ENCODE measurements around the gene TMEM191C. TPM values are rescaled to one million over a fixed set of nuclear protein-coding genes. Genes with fewer than 3 reads are reported as not detected.
A peak's percentile ranks its signal among the peaks of the same experiment; 100 is the strongest.
"Not testable (repeated sequence)": the region's sequence is repeated elsewhere in the genome, so short reads cannot be mapped to it uniquely, and the experiment has no call there.

The TMEM191C gene
- total RNA-seq, 1 donor from 2014 or later = not detected

GRCh38 chr22:21492271-21492670 is 25.1 kb downstream of the TMEM191C start:
- not testable (repeated sequence) for H2AFZ ChIP-seq (replicated peaks); H3F3A ChIP-seq (ENCODE audit: low read depth); H3K27me3 Mint-ChIP-seq (ENCODE audit: insufficient read depth, low read depth); H4K20me1 ChIP-seq (ENCODE audit: low read depth); H3K4me1 ChIP-seq; H3K4me2 ChIP-seq; H3K9me3 ChIP-seq (ENCODE audit: low read depth); H3K9me3 Mint-ChIP-seq; H3K4me3 Mint-ChIP-seq; H3K36me3 ChIP-seq; H3K4me3 ChIP-seq; DNase-seq (ENCODE audit: low spot score); H3K4me1 Mint-ChIP-seq; H3K9ac ChIP-seq; H3K36me3 Mint-ChIP-seq; H3K79me2 ChIP-seq (ENCODE audit: low read depth); H3K27me3 ChIP-seq; H3K27ac ChIP-seq; H3K27ac Mint-ChIP-seq

- H3K4me1 Mint-ChIP-seq; H3K4me3 Mint-ChIP-seq; H3K79me2 ChIP-seq (ENCODE audit: low read depth); H3K27ac ChIP-seq; H3K36me3 ChIP-seq; H3K9me3 Mint-ChIP-seq; H3K9ac ChIP-seq; H3K9me3 ChIP-seq (ENCODE audit: low read depth); H3K4me2 ChIP-seq; H3K27ac Mint-ChIP-seq; H4K20me1 ChIP-seq (ENCODE audit: low read depth); H3K4me3 ChIP-seq; H3K27me3 Mint-ChIP-seq (ENCODE audit: insufficient read depth, low read depth); DNase-seq (ENCODE audit: low spot score); H3K27me3 ChIP-seq; H2AFZ ChIP-seq (replicated peaks); H3K36me3 Mint-ChIP-seq; H3F3A ChIP-seq (ENCODE audit: low read depth); H3K4me1 ChIP-seq: not testable (repeated sequence)
Observed at GRCh38 chr22:21493789-21494782, 26.9 kb downstream of the TMEM191C start.

- not testable (repeated sequence) for H3K4me1 ChIP-seq; H3K27ac Mint-ChIP-seq; H3K9ac ChIP-seq; H4K20me1 ChIP-seq (ENCODE audit: low read depth); H3K9me3 Mint-ChIP-seq; H3K4me1 Mint-ChIP-seq; H3K27ac ChIP-seq; H3K4me2 ChIP-seq; H3K27me3 ChIP-seq; H3K4me3 ChIP-seq; H3K9me3 ChIP-seq (ENCODE audit: low read depth); H3K4me3 Mint-ChIP-seq; H3F3A ChIP-seq (ENCODE audit: low read depth); H2AFZ ChIP-seq (replicated peaks); DNase-seq (ENCODE audit: low spot score); H3K36me3 Mint-ChIP-seq; H3K79me2 ChIP-seq (ENCODE audit: low read depth); H3K27me3 Mint-ChIP-seq (ENCODE audit: insufficient read depth, low read depth); H3K36me3 ChIP-seq
Observed at GRCh38 chr22:21497984-21498383, 30.8 kb downstream of the TMEM191C start.

- not testable (repeated sequence) for H3K9me3 Mint-ChIP-seq; DNase-seq (ENCODE audit: low spot score); H4K20me1 ChIP-seq (ENCODE audit: low read depth); H3F3A ChIP-seq (ENCODE audit: low read depth); H3K4me2 ChIP-seq; H2AFZ ChIP-seq (replicated peaks); H3K36me3 ChIP-seq; H3K79me2 ChIP-seq (ENCODE audit: low read depth); H3K27me3 Mint-ChIP-seq (ENCODE audit: insufficient read depth, low read depth); H3K4me3 ChIP-seq; H3K9me3 ChIP-seq (ENCODE audit: low read depth); H3K4me3 Mint-ChIP-seq; H3K4me1 ChIP-seq; H3K27ac Mint-ChIP-seq; H3K9ac ChIP-seq; H3K27ac ChIP-seq; H3K36me3 Mint-ChIP-seq; H3K4me1 Mint-ChIP-seq; H3K27me3 ChIP-seq
Observed at GRCh38 chr22:21498489-21498888, 31.3 kb downstream of the TMEM191C start.

- not testable (repeated sequence) for H3K79me2 ChIP-seq (ENCODE audit: low read depth); H3K4me1 ChIP-seq; H2AFZ ChIP-seq (replicated peaks); H3K9me3 ChIP-seq (ENCODE audit: low read depth); H4K20me1 ChIP-seq (ENCODE audit: low read depth); H3F3A ChIP-seq (ENCODE audit: low read depth); H3K27ac ChIP-seq; H3K27ac Mint-ChIP-seq; H3K27me3 ChIP-seq; H3K27me3 Mint-ChIP-seq (ENCODE audit: insufficient read depth, low read depth); H3K9me3 Mint-ChIP-seq; H3K36me3 Mint-ChIP-seq; H3K4me3 ChIP-seq; H3K9ac ChIP-seq; H3K36me3 ChIP-seq; H3K4me1 Mint-ChIP-seq; H3K4me2 ChIP-seq; H3K4me3 Mint-ChIP-seq; DNase-seq (ENCODE audit: low spot score)
Observed at GRCh38 chr22:21499623-21500506, 32.7 kb downstream of the TMEM191C start.

- H4K20me1 ChIP-seq (ENCODE audit: low read depth); H2AFZ ChIP-seq (replicated peaks); H3K27me3 ChIP-seq; H3K4me2 ChIP-seq; H3K36me3 Mint-ChIP-seq; H3K4me3 Mint-ChIP-seq; H3K9me3 Mint-ChIP-seq; H3K27ac Mint-ChIP-seq; H3K4me1 Mint-ChIP-seq; H3K36me3 ChIP-seq; H3K79me2 ChIP-seq (ENCODE audit: low read depth); H3K4me1 ChIP-seq; H3F3A ChIP-seq (ENCODE audit: low read depth); H3K9me3 ChIP-seq (ENCODE audit: low read depth); DNase-seq (ENCODE audit: low spot score); H3K9ac ChIP-seq; H3K27ac ChIP-seq; H3K27me3 Mint-ChIP-seq (ENCODE audit: insufficient read depth, low read depth); H3K4me3 ChIP-seq: not testable (repeated sequence)
Observed at GRCh38 chr22:21510397-21510796, 43.2 kb downstream of the TMEM191C start.

- not testable (repeated sequence) for H3K9me3 Mint-ChIP-seq; H3K9me3 ChIP-seq (ENCODE audit: low read depth); H3K27me3 Mint-ChIP-seq (ENCODE audit: insufficient read depth, low read depth); H3K4me2 ChIP-seq; H3K36me3 ChIP-seq; DNase-seq (ENCODE audit: low spot score); H3K79me2 ChIP-seq (ENCODE audit: low read depth); H3K9ac ChIP-seq; H3K36me3 Mint-ChIP-seq; H3K4me3 Mint-ChIP-seq; H3F3A ChIP-seq (ENCODE audit: low read depth); H3K27ac ChIP-seq; H3K4me1 ChIP-seq; H4K20me1 ChIP-seq (ENCODE audit: low read depth); H3K4me3 ChIP-seq; H3K27me3 ChIP-seq; H2AFZ ChIP-seq (replicated peaks); H3K4me1 Mint-ChIP-seq
- peak overlapping the region; percentile 84 for H3K27ac Mint-ChIP-seq
Observed at GRCh38 chr22:21512022-21512421, 44.8 kb downstream of the TMEM191C start.

GRCh38 chr22:21514117-21514516 is 46.9 kb downstream of the TMEM191C start:
- not testable (repeated sequence) for H3K27ac ChIP-seq; H3K36me3 ChIP-seq; H3K9me3 ChIP-seq (ENCODE audit: low read depth); H4K20me1 ChIP-seq (ENCODE audit: low read depth); H3K4me3 Mint-ChIP-seq; H2AFZ ChIP-seq (replicated peaks); H3K27me3 ChIP-seq; H3K9me3 Mint-ChIP-seq; H3K4me3 ChIP-seq; H3K4me1 Mint-ChIP-seq; H3K4me1 ChIP-seq; H3K27ac Mint-ChIP-seq; H3K4me2 ChIP-seq; H3K9ac ChIP-seq; H3K36me3 Mint-ChIP-seq; H3K79me2 ChIP-seq (ENCODE audit: low read depth); DNase-seq (ENCODE audit: low spot score); H3F3A ChIP-seq (ENCODE audit: low read depth); H3K27me3 Mint-ChIP-seq (ENCODE audit: insufficient read depth, low read depth)
